SW 1271 (cell line): ENCODE measurements around the gene METTL8.
"Not testable (repeated sequence)": the region's sequence is repeated elsewhere in the genome, so short reads cannot be mapped to it uniquely, and the experiment has no call there.

Source experiments
- DNase-seq, 2 experiments: peaks; one replicate each; lab custom pipeline; 2025; lab: John Stamatoyannopoulos, UW

The METTL8 gene

DNA sequence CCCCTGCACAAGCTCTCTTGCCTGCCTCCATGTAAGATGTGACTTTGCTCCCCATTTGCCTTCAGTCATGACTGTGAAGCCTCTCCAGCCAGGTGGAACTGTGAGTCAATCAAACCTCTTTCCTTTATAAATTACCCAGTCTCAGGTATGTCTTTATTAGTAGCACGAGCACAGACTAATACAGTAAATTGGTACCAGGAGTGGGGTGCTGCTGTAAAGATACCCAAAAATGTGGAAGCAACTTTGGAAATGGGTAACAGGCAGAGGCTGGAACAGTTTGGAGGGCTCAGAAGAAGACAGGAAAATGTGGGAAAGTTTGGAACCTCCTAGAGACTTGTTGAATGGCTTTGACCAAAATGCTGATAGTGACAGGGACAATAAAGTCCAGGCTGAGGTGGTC is 122.2 kb downstream of the METTL8 start:
- not testable (repeated sequence) for DNase-seq

DNA sequence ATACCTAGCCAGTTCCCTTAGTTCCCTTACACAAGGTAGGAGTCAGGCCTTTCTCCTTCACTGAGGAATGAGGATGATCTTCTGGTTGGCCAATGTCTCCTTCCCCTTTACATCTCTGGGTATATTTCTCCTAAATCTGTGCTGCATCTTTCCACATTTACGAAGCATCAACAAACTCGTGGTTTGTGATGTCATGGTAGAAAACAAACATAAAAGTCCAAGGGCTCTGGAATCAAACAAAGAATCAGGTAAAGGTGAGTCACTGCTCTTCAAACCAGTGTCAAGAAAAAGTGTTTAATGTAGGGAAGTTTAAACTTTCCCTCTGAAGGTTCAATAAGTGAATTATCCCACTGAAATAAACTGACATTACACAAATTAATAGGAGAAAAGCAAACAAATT is 122.9 kb downstream of the METTL8 start:
- no peak for DNase-seq

DNA sequence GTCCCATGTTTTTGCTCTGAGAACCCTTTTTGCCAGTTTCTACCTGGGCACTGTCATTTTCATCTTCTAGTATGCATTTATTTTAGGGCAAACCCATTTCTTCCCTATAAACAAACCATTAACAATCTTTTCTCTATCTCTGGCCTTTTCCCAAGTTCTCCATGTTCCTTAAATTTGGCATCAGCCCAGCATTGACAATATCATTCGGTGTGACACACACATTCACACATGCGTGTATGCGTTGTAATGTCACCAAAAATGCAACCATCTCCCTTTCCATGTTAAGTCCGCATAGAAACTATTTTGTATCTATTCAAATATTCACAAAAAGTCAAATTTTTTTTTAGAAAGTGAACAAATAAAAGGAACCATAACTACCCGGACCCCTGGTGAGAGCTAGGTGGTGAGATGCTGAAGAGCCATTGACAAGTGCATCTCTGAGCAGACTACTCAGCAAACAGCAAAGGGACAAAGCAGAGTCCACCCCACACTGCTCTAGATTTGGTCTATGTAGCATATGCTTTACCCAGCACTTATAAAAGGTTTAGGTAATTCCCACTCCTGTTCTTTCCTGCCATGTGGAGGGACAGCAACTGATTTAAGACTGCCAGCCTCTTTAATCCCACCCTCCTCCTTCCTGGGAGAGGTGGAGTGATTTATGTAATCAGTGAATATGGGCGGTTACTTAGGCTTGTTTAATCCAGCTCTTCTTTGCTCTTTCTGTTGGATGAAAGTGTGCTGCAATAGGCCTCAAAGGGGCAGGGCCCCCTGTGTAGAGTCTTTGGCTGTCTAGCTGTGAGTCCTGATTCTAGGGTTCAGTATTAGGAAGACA is 124.1 kb downstream of the METTL8 start:
- no peak for DNase-seq

DNA sequence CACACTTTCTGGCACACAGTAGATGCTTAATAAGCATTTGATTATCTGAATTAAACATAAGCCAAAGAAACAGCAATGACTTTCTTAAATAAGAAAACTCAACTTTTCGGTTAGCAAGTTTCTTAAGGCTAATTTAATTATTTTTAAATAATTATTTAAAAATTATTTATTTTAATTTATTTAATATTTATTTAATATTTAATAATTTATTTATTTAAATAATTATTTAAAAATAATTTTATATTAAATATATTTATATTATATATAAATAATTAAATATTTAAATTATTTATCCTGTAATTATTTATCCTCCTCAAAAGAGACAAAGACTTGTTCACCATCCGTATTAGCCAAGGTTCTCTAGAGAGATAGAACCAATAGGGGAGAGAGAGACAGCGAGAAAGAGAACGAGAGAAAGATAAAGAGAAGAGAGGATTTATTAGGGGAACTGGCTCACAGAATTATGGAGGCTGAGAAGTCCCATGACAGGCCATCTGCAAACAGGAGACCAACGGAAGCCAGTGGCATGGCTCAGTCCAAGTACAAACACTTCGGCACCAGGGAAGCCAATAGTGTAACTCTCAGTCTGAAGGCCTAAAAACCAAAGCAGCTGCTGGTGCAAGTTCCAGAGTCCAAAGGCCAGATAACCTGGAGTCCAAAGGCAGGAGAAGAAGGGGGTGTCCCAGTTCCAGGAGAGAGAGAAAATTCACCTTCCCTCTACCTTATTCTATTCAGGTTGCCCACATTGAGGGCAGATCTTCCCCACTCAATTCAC is 125.3 kb downstream of the METTL8 start:
- DNase-seq, result no peak

DNA sequence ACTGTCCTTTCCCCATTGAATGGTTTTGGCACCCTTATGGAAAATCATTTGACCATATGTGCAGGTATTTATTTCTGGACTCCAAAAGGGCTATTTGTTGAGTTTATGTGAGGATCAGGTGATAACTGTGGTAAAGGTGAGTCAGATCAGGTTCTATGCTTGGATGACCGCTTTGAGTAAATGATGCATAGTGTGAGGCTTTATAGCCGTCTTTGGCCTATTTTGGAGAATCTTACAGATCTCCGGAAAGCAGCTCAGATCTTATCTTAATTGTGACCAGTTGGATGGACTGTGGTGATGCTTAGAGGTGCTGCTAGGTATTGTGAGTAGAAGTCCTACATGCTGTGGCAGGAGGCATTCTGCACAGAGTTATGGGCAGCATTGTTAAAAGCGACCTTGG is 126.2 kb downstream of the METTL8 start:
- no peak for DNase-seq

DNA sequence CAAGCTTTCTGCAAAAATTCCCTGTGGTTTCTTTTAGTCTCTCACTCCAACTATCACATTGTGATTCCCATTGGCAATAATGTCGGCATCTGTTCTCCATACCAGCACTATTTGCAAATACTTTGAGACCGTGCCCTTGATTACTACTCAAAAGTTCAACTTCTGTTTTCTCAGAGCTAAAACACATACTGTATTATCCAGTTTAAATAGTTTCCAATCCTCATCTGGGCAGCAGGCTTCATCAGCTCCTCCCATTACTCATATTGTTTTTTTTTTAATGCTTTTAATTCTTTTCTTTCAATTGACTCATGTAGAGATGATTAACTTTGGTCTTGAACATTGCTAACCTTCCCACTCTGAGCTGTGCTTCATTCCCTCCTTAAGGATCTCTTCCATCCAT is 135.8 kb downstream of the METTL8 start:
- DNase-seq, result no peak

DNA sequence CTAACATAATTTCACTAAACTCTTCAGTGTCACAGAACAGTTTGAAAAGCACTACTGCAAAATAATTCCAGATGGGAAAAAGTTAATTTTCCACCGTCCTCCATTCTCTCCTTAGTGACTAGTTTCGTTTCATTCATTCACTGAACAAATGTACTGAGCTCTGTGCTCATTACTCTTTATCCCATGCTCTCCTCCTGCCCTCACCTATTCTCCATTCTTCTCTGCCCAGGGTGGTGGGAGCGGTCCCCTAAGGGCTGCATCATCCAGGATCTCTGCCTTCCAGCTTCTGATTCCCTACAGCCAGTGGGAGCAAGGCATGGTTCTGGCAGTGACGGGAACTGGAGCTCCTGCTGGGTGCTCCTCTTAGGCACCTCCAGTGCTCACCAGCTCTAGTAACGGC is 139.2 kb downstream of the METTL8 start:
- no peak for DNase-seq

DNA sequence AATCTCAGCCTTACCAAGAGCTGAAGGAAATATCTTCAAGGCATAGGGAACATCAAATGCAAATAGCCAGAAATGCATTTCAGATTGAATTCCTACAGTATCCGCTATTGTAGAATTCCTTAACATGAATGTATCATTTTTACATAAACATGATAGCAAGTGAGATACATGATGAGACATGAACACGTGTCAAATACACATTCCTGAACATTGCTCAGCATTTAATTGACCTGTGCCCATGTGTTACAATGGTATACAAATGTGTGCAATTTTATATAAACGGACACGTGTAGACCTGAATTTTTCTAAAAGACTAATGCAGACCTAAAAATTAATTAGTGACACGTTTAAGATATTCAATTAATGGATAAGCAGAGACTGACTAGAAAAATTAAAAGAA is 140.1 kb downstream of the METTL8 start:
- no peak for DNase-seq

DNA sequence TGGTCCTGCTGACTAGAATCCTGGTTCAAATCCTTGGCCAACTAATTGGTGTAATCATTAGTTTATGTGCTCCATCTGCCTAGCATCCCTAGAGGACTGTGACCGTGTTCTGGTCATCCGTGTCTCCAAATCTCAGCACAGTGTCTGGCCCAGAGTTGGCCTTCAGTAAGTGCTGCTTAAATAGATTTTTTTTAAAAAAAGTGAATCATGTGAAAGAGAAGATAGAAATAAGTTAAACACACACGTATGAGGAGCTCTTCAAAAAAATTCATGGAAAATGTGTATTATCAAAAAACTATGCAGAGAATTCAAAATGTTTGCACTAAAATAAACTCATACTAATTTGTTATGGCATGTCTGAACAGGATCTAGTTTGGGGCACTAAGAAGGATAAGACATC is 143.8 kb downstream of the METTL8 start:
- DNase-seq, result no peak

DNA sequence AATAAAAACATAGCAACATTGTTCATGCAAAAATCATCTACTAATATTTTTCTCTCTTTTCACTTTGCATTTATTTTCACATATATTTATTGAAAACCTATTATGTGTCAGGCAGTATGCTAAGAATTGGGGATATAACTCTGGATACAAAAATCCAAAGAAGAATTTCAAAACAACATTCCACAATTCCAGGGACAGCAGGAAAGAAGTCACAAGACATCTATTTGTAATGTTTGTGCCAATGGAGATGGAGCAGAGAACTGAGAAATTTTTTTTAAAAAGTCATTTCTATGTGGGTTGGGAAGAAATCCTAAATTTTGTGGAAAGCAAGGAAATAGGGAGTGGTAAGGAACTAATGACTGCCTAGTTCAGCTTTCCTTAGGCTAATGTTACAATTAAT is 144.5 kb downstream of the METTL8 start:
- no peak for DNase-seq

DNA sequence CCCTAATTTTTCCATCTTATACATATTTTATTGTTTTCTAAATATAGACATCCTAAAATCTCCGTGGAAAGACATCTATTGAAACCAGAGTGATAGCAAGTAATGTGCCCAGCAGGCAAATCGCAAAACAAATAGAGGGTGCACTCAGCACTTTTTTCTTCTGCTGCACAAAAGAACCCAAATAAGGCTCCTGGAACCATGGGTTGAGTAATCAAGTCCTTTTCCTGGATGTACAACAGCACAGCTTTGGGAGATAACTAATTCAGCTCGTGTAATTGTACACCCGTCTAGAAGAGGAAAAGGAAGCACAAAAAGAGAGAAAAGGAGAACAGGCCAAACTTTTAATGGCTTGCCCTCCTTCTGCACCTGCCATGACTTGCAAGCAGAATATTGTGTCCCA is 146.2 kb downstream of the METTL8 start:
- DNase-seq, result no peak

DNA sequence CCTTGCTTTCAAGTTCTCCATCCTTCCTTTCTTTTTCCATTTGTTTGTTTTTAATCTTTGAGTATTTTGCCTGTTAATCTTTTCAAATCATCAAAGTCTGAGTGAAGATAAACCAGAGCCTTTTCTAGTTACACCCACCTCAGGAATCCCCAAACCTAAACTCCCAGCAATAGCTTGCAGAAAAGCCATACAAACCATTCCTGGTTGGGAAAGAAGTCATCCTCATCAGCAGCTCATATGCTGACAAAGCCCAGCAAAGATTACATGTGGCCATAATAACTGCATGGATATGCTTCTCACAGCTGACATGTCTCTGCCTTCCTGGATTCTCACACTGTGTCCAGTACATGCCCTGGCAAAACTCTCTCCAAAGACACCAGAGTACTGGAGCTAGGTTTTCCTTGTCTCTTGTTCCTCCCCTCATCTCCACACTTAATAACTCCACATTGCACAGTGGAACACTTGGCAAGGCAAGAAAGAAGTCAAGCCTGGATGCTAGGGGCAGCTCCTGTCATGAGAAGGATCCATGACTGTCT is 146.7 kb downstream of the METTL8 start:
- no peak for DNase-seq

DNA sequence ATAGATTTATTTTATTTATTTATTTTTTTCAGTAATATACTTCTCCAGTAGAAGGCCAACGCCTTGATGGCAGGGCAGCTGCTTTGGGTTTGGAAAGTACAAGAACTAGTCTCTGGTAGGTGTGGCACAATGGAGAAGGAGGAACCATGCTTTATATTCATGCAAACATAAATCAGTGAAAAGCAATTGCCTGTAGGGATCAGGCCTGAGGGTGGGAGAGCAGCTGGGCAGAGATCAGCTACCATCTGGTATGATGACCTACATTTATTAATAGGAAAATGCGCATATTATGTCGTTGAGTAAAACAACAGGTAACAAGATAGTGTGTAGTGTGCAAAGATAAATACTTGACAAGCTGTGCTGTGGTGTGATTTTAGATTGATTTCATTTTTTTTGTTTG is 152.7 kb downstream of the METTL8 start:
- no peak for DNase-seq

DNA sequence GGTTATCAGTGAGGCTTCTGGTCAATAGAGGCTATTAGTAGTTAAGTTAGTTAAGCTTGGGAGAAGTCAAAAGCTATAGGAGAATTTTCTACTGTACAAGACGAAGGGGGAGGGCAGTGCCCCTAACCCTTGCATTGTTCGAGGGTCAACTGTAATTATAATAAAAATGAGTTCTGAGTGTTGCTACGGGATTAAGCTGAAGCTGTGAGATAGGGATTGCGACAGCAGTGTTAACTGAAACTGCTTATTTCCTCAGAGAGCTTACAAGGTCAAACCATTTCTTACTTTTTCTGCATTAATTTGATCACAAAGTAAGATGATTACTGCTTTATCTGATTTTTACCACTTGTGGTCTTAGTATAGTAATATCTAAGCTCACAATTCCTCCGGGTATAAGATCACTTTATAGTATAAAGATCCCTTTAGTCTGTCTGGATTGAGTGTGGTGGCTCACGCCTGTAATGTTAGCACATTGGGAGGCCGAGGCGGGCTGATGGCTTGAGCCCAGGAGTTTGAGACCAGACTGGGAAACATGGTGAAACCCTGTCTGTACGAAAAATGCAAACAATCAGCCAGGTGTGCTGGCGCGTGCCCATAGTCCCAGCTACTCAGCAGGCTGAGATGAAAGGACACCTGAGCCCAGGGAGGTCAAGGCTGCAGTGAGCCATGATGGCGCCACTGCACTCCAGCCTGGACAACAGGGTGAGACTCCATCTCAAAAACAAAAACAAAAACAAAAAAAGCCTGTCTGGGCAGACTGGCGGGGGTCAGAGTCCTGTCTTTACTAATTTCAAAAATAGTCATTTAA is 153.6 kb downstream of the METTL8 start:
- no peak for DNase-seq

DNA sequence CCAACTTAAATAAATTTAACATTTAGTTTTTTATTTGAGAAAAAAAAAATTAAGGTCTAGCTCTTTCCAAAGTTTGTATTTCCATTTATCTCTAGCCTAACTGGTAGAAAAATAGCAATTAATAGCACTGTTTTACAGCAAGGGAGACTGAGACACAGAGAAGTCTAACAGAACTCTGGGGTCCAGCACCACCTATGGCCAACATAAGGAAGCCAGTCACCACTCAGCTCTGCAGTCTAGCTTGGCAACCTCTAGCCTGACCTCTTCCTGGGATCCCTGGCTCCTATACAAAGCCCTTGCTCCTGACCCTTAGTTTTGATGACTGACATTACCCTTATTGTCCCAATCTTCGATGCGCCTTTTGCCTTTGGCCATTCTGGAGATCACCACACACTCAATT is 159.0 kb downstream of the METTL8 start:
- no peak for DNase-seq

DNA sequence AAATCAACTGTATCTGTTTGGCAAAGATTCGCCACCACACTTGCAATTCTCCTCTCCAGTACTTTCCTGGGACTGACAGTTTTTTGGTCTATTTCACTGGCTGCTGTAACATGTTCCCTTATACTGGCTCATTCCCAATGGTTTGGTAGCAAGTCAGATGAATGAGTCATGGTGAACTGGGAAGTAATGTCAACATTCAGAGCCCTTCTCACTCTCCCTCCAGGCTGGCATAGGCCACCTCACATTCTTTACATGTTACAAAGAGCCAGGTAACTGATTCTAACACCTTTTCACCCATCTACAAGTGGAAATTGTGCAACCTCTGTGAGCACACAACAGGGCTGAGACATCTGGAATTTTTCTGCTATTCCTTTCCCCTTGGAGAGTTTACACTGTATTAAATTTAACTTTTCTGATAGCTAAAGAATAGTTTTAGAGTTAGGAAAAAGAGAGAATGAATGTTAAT is 161.8 kb downstream of the METTL8 start:
- peak in 1 of 2 experiments; percentile 77 for DNase-seq

DNA sequence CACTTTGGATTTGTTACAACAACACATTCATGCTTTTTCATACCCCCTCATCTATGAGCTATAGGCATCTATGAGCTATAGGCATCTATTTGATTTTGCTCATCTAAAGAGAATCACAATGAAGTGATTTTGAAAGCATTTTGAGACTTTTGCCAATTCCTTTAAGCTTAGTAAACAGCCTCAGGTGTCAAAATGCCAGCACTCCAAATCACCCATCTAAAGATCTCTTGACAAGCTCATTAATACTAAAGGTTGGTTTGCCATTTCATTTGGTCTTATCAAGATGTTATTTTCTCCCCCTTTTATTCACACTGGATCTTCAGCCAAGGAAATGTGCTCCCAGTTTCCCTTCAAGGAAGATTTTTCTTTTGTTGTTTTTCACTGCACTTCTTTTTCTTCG is 162.4 kb downstream of the METTL8 start:
- DNase-seq, result no peak

DNA sequence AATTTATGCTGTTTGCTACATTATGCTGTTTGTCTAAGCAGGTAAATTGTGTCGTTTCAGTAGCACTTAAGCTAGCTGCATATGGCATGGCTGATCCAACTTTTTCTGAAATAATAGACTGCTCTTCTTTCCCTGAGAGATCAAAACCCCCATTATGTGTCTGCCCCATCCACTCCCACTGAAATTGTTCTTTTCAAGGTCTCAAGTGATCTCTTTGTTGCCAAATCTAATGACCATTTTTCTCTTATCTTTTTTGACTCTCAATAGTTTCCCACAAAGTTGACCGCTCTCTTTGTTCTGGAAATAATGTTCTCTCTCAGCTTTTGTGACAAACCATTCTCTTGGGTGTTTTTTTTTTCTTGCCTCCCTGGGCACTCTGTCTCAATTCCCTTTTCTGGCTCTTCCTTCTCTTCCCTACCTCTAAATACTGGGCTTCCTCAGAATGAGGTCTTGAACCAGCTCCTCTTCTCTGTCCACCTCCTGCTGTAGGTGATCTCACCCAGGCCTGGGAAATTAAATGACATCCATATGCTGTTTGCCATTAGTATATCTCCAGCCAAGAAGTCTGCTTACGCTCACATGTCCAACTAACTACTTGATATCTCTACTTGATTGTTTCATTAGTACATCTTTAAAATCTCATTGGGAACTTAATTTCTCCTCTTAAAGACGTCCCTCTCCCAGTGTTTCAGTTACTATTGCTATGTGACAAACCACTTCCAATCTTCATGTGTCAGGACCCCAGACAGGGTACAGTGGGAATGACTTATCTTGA is 165.7 kb downstream of the METTL8 start:
- DNase-seq, result no peak
